Cardiac muscle cell (in vitro differentiated cells and primary cell): ENCODE data around the gene TMEM232. TPM values are rescaled to one million over a fixed set of nuclear protein-coding genes. Genes with fewer than 3 reads are reported as not detected.

Experiments used
- DNase-seq, 2 donors: peaks; one replicate each; pipeline versions ENCODE4 v3.0.0 to v3.0.0-alpha.2; 2010 to 2017; ENCODE audit warnings: low read depth in 1 of 2, low spot score in 1 of 2
- H3K27ac ChIP-seq: fragments of 200-600 bp; sonication (generic); 2 replicates; pipeline ENCODE4 v1.5.1; 2016
- H3K27me3 ChIP-seq: fragments of 200-600 bp; sonication (generic); 2 replicates; pipeline ENCODE4 v1.6.0; 2016; ENCODE audit warnings: control low read depth
- H3K36me3 ChIP-seq: fragments of 200-600 bp; sonication (generic); 2 replicates; pipeline ENCODE4 v1.5.1; 2016; ENCODE audit warnings: control low read depth
- H3K4me1 ChIP-seq: fragments of 200-600 bp; sonication (generic); 2 replicates; pipeline ENCODE4 v1.8.1; 2017; ENCODE audit warnings: low read depth, mild to moderate bottlenecking, mixed run types
- H3K4me3 ChIP-seq: fragments of 200-600 bp; sonication (generic); 2 replicates; pipeline ENCODE4 v1.5.1; 2016; ENCODE audit warnings: mild to moderate bottlenecking
- H3K9me3 ChIP-seq: fragments of 200-600 bp; sonication (generic); 2 replicates; pipeline ENCODE4 v1.5.1; 2017; ENCODE audit warnings: low read depth, mild to moderate bottlenecking, control low read depth
- CTCF ChIP-seq: IDR thresholded peaks from 2 replicates; pipeline ENCODE4 v1.5.1; 2012; ENCODE audit warnings: low read depth, mild to moderate bottlenecking, low read length
- polyA plus RNA-seq: library from polyadenylated mRNA; unstranded; fragments of >200 nt; fragmentation: Nextera tagmentation; extraction: Ambion mirVana; gene quantifications from 2 replicates; pipeline ENCODE4 v1.2.1, GENCODE V29; 2016
- total RNA-seq: library from RNA; depleted of rRNA; stranded (reverse); fragments of >200 nt; gene quantifications from 2 replicates; pipeline ENCODE4 v1.2.3, GENCODE V29; 2016

TMEM232 gene
- total and polyA plus RNA-seq, 2 experiments from 2014 or later, result 2.5 to 7.0 TPM

DNA sequence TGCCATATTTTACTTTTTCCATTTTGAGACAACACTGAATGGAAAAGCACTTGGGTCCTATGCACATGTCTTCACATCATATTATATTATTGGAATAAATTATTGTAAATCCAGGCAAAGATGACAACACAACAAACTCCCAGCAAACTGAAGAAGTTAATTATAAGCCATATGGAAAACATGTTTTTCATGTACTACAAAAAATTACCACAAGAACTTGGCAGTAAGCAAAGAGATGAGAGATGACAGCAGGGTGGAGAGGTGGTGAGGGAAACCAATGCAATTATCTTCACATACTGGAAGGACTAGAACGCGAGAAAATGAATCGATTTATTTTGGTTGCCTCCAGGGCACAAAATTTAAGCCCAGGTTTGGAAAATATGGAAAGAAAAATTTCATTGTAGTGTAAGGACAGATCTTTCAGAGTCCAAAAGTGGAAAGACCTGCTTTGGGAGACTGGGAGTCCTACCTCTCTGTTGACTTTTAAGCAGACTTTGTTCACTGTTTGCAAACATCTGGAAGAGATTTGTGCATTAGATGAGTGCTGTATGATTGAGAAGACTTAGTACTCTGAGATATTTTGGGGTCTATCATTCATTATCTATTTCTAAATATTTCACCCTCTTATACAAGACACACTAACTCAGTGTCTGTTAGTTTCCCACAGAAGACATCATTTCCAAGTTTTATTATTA lies 138.0 kb downstream of the TMEM232 start:
- Histone ChIP-seq H3K4me3 (no peak overlapping the region), H3K27me3 (no peaks in the 10 kb centered on the region), H3K9me3 (no peaks in the 10 kb centered on the region), H3K27ac (no peak overlapping the region), H3K4me1 (no peaks in the 10 kb centered on the region), H3K36me3 (no peaks in the 10 kb centered on the region)
- no peak for DNase-seq
- TF ChIP-seq CTCF, result no peak

DNA sequence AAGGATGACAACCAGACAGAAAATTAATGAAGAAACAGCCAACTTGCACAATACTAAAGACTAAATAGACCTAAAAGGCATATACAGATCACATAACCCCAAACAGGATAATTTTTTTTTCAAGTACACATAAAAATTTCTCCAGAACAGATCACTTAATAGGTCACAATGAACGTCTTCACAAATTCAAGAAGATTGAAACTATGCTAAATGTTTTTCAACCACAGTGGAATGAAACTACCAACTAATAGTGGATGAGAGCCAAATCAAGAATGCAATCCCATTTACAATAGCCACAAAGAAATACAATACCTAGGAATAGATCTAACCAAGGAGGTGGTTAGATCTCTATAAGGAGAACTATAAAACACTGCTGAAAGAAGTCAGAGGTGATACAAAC lies 145.8 kb downstream of the TMEM232 start:
- H3K9me3 ChIP-seq, result no peaks in the 10 kb centered on the region
- H3K4me3 ChIP-seq, result no peak overlapping the region
- no peaks in the 10 kb centered on the region for H3K4me1 ChIP-seq
- no peaks in the 10 kb centered on the region for H3K36me3 ChIP-seq
- TF ChIP-seq CTCF, result no peak
- H3K27ac ChIP-seq, result no peak overlapping the region
- no peak for DNase-seq
- no peaks in the 10 kb centered on the region for H3K27me3 ChIP-seq

DNA sequence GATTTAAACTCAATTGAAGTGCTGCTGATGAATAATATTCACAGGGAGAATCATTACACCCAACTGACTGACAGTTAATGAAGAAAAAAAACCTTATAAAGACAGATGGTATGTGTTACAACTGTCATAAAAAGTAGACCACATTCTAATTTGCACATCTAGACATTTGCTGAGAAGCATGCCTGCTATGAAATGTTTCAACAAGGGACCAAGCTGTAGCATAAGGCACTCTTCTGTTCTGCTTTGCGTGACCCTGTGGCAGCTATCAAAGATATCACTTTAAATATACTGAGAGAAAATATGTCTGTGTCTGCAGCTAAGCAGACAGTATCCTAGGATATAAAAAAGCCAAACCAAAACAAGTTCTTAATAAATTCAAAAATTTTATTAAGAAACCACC lies 153.7 kb downstream of the TMEM232 start:
- DNase-seq, result no peak
- H3K27ac ChIP-seq, result no peak overlapping the region
- no peaks in the 10 kb centered on the region for H3K27me3 ChIP-seq
- TF ChIP-seq CTCF, result no peak
- H3K9me3 ChIP-seq, result no peaks in the 10 kb centered on the region
- H3K4me1 ChIP-seq, result no peaks in the 10 kb centered on the region
- no peaks in the 10 kb centered on the region for H3K36me3 ChIP-seq
- no peak overlapping the region for H3K4me3 ChIP-seq

GRCh38 chr5:110562191-110562590 lies 164.3 kb downstream of the TMEM232 start:
- DNase-seq, result no peak
- H3K9me3 ChIP-seq, result no peaks in the 10 kb centered on the region
- no peaks in the 10 kb centered on the region for H3K4me1 ChIP-seq
- no peak overlapping the region for H3K27ac ChIP-seq
- TF ChIP-seq CTCF, result no peak
- no peaks in the 10 kb centered on the region for H3K36me3 ChIP-seq
- no peaks in the 10 kb centered on the region for H3K27me3 ChIP-seq
- H3K4me3 ChIP-seq, result no peak overlapping the region

- H3K4me1 ChIP-seq, result no peaks in the 10 kb centered on the region
- no peak overlapping the region for H3K27ac ChIP-seq
- H3K36me3 ChIP-seq, result no peaks in the 10 kb centered on the region
- no peak for TF ChIP-seq CTCF
- H3K9me3 ChIP-seq, result no peaks in the 10 kb centered on the region
- H3K27me3 ChIP-seq, result no peaks in the 10 kb centered on the region
- DNase-seq, result no peak
- H3K4me3 ChIP-seq, result no peak overlapping the region
Observed at GRCh38 chr5:110561510-110561909, 165.0 kb downstream of the TMEM232 start.

- no peaks in the 10 kb centered on the region for H3K9me3 ChIP-seq
Observed at GRCh38 chr5:110549301-110549700, 177.2 kb downstream of the TMEM232 start.

More at GRCh38 chr5:110549301-110549700, 177.2 kb downstream of the TMEM232 start:
- H3K27ac ChIP-seq, result no peak overlapping the region
- no peaks in the 10 kb centered on the region for H3K27me3 ChIP-seq
- no peak for DNase-seq
- TF ChIP-seq CTCF, result no peak
- no peaks in the 10 kb centered on the region for H3K4me1 ChIP-seq
- no peak overlapping the region for H3K4me3 ChIP-seq
- H3K36me3 ChIP-seq, result no peaks in the 10 kb centered on the region
